GM12878 (cell line): ENCODE data around the gene DYNC1I1. TPM values are rescaled to one million over a fixed set of nuclear protein-coding genes. Genes with fewer than 3 reads are reported as not detected.

Experiments used
- BMI1 ChIP-seq: fragments of 450-650 bp; IDR thresholded peaks from 2 replicates; pipeline ENCODE4 v1.6.1; 2016; ENCODE audit warnings: mild to moderate bottlenecking, moderate library complexity, borderline replicate concordance
- CHD1 ChIP-seq: IDR thresholded peaks from 2 replicates; pipeline ENCODE4 v1.6.1; 2012; ENCODE audit warnings: low read depth, low read length, improper control_type of control experiment
- EED ChIP-seq: sonication (generic); IDR thresholded peaks from 2 replicates; pipeline ENCODE4 v1.6.1; 2016; ENCODE audit warnings: antibody characterized with exemption, low read depth
- HDAC2 ChIP-seq: fragments of 200-600 bp; sonication (generic); IDR thresholded peaks from 2 replicates; pipeline ENCODE4 v1.6.1; 2017
- RELA ChIP-seq: fragments of 450-650 bp; IDR thresholded peaks from 2 replicates; pipeline ENCODE4 v1.8.0; 2014; ENCODE audit warnings: borderline replicate concordance; ENCODE audit not compliant: partially characterized antibody
- RFX5 ChIP-seq: IDR thresholded peaks from 2 replicates; pipeline ENCODE4 v1.6.1; 2011; ENCODE audit warnings: low read depth, low read length, improper control_type of control experiment
- polyA plus RNA-seq, 11 experiments: library from polyadenylated mRNA; depleted of rRNA in 4 of 11; unstranded in 6 of 11; stranded (reverse) in 5 of 11; fragments of >200 nt; fragmentation: Nextera tagmentation in 4 of 11; fragmentation: Illumina TruSeq in 1 of 11; extraction: Ambion mirVana in 4 of 11; extraction: Trizol in 1 of 11; gene quantifications; 1 replicate in 1 of 11; 2 replicates in 10 of 11; pipeline versions ENCODE4 v1.2.1 to v1.2.3, GENCODE V29; 2011 to 2016; ENCODE audit warnings: inconsistent platforms in 2 of 11, missing spikeins in 2 of 11, low read depth in 1 of 11
- total RNA-seq, 4 experiments: library from RNA; depleted of rRNA in 3 of 4; stranded (reverse); fragments of >200 nt in 3 of 4; fragmentation: Illumina TruSeq in 1 of 4; extraction: Trizol in 1 of 4; gene quantifications; 2 replicates each; pipeline versions ENCODE4 v1.2.1 to v1.2.3, GENCODE V29; 2013 to 2021
- TF ChIP-seq, protein P1 (sequence below): fragments of 450-650 bp; conservative IDR thresholded peaks from 2 replicates; pipeline ENCODE4 v1.6.1; 2017; ENCODE audit warnings: mild to moderate bottlenecking, moderate library complexity
- TF ChIP-seq, protein P2 (sequence below): fragments of 450-650 bp; IDR thresholded peaks from 2 replicates; pipeline ENCODE4 v1.6.1; 2018; ENCODE audit warnings: mild to moderate bottlenecking, low read depth, moderate library complexity; ENCODE audit not compliant: partially characterized antibody
- TF ChIP-seq, protein P3 (sequence below): fragments of 450-650 bp; formaldehyde crosslinking; IDR thresholded peaks from 2 replicates; pipeline ENCODE4 v1.4.0; 2020; ENCODE audit warnings: mild to moderate bottlenecking, moderate library complexity
- TF ChIP-seq, protein P4 (sequence below): IDR thresholded peaks from 2 replicates; pipeline ENCODE4 v1.6.1; 2012; ENCODE audit warnings: mild to moderate bottlenecking, low read depth, low read length

DYNC1I1 gene
- total and polyA plus RNA-seq, 10 of the 15 experiments (the other 5 are each of a cell fraction or from before 2014, with no cell fraction given): 0.05 to 0.91 (median 0.14) TPM; not detected in 3

DNA sequence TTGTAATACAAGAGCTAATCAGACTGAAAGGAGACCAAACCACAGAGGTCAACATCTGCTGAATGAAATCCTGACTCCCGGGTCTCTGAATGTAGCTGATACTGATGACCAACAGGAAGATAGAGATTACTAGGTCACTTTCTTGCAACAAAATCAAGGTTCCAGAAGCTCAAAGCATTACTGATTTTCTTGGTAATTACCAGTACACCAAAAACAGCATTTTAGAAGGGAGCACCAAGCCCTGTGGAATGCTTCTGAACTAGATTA, 371.8 kb downstream of the DYNC1I1 start (continued):
- TF ChIP-seq, protein P1, sequence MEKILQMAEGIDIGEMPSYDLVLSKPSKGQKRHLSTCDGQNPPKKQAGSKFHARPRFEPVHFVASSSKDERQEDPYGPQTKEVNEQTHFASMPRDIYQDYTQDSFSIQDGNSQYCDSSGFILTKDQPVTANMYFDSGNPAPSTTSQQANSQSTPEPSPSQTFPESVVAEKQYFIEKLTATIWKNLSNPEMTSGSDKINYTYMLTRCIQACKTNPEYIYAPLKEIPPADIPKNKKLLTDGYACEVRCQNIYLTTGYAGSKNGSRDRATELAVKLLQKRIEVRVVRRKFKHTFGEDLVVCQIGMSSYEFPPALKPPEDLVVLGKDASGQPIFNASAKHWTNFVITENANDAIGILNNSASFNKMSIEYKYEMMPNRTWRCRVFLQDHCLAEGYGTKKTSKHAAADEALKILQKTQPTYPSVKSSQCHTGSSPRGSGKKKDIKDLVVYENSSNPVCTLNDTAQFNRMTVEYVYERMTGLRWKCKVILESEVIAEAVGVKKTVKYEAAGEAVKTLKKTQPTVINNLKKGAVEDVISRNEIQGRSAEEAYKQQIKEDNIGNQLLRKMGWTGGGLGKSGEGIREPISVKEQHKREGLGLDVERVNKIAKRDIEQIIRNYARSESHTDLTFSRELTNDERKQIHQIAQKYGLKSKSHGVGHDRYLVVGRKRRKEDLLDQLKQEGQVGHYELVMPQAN: no peak
- TF ChIP-seq, protein P2, sequence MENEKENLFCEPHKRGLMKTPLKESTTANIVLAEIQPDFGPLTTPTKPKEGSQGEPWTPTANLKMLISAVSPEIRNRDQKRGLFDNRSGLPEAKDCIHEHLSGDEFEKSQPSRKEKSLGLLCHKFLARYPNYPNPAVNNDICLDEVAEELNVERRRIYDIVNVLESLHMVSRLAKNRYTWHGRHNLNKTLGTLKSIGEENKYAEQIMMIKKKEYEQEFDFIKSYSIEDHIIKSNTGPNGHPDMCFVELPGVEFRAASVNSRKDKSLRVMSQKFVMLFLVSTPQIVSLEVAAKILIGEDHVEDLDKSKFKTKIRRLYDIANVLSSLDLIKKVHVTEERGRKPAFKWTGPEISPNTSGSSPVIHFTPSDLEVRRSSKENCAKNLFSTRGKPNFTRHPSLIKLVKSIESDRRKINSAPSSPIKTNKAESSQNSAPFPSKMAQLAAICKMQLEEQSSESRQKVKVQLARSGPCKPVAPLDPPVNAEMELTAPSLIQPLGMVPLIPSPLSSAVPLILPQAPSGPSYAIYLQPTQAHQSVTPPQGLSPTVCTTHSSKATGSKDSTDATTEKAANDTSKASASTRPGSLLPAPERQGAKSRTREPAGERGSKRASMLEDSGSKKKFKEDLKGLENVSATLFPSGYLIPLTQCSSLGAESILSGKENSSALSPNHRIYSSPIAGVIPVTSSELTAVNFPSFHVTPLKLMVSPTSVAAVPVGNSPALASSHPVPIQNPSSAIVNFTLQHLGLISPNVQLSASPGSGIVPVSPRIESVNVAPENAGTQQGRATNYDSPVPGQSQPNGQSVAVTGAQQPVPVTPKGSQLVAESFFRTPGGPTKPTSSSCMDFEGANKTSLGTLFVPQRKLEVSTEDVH: no peak
- TF ChIP-seq, protein P3, sequence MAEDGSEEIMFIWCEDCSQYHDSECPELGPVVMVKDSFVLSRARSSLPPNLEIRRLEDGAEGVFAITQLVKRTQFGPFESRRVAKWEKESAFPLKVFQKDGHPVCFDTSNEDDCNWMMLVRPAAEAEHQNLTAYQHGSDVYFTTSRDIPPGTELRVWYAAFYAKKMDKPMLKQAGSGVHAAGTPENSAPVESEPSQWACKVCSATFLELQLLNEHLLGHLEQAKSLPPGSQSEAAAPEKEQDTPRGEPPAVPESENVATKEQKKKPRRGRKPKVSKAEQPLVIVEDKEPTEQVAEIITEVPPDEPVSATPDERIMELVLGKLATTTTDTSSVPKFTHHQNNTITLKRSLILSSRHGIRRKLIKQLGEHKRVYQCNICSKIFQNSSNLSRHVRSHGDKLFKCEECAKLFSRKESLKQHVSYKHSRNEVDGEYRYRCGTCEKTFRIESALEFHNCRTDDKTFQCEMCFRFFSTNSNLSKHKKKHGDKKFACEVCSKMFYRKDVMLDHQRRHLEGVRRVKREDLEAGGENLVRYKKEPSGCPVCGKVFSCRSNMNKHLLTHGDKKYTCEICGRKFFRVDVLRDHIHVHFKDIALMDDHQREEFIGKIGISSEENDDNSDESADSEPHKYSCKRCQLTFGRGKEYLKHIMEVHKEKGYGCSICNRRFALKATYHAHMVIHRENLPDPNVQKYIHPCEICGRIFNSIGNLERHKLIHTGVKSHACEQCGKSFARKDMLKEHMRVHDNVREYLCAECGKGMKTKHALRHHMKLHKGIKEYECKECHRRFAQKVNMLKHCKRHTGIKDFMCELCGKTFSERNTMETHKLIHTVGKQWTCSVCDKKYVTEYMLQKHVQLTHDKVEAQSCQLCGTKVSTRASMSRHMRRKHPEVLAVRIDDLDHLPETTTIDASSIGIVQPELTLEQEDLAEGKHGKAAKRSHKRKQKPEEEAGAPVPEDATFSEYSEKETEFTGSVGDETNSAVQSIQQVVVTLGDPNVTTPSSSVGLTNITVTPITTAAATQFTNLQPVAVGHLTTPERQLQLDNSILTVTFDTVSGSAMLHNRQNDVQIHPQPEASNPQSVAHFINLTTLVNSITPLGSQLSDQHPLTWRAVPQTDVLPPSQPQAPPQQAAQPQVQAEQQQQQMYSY (CRISPR knock-in tag): no peak
- TF ChIP-seq RELA (no peak), BMI1 (no peak), CHD1 (no peak), HDAC2 (no peak), EED (no peak), RFX5 (no peak)
- TF ChIP-seq, protein P4, sequence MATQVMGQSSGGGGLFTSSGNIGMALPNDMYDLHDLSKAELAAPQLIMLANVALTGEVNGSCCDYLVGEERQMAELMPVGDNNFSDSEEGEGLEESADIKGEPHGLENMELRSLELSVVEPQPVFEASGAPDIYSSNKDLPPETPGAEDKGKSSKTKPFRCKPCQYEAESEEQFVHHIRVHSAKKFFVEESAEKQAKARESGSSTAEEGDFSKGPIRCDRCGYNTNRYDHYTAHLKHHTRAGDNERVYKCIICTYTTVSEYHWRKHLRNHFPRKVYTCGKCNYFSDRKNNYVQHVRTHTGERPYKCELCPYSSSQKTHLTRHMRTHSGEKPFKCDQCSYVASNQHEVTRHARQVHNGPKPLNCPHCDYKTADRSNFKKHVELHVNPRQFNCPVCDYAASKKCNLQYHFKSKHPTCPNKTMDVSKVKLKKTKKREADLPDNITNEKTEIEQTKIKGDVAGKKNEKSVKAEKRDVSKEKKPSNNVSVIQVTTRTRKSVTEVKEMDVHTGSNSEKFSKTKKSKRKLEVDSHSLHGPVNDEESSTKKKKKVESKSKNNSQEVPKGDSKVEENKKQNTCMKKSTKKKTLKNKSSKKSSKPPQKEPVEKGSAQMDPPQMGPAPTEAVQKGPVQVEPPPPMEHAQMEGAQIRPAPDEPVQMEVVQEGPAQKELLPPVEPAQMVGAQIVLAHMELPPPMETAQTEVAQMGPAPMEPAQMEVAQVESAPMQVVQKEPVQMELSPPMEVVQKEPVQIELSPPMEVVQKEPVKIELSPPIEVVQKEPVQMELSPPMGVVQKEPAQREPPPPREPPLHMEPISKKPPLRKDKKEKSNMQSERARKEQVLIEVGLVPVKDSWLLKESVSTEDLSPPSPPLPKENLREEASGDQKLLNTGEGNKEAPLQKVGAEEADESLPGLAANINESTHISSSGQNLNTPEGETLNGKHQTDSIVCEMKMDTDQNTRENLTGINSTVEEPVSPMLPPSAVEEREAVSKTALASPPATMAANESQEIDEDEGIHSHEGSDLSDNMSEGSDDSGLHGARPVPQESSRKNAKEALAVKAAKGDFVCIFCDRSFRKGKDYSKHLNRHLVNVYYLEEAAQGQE: no peak
